Measurements from ENCODE around the gene DNAJC15.
A peak's percentile ranks its signal among the peaks of the same experiment; 100 is the strongest.
"Not testable (repeated sequence)": the region's sequence is repeated elsewhere in the genome, so short reads cannot be mapped to it uniquely, and the experiment has no call there.

The DNAJC15 gene

DNA sequence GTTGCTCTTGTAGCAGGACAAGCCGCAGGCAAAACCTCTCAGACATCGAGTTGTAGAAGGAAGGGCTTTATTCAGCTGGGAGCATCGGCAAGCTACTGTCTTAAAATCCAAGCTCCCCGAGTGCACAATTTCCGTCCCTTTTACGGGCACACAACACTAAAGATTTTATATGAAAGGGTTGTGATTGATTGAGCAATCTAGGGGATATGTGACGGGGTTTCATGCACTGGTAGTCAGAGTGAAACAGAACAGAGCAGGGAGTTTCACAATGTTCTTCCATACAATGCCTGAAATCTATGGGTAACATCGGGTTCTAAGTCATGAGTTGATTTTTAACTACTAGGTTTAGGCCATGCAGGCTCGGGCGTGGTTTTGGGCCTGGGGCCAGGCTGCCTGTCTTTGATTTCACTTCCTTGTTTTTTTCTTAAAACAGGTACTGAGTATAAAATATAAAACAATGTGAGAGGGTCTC lies 22.0 kb downstream of the DNAJC15 start:
- not testable (repeated sequence) for DNase-seq (ENCODE audit: low read depth)

DNA sequence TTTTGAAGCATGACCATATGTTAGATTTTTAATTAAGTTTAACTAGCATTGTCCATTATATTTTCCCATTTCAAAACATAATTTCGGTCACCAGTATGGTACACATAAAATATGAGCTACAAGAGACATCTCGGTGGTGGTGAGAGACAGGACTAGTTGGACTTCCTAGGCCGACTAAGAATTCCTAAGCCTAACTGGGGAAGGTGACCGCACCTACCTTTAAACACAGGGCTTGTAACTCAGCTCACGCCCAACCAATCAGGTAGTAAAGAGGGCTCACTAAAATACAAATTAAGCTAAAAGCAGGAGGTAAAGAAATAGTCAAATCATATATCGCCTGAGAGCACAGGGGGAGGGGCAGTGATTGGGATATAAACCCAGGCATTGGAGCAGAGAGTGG lies 22.9 kb downstream of the DNAJC15 start:
- no peak for DNase-seq (ENCODE audit: low read depth)

DNA sequence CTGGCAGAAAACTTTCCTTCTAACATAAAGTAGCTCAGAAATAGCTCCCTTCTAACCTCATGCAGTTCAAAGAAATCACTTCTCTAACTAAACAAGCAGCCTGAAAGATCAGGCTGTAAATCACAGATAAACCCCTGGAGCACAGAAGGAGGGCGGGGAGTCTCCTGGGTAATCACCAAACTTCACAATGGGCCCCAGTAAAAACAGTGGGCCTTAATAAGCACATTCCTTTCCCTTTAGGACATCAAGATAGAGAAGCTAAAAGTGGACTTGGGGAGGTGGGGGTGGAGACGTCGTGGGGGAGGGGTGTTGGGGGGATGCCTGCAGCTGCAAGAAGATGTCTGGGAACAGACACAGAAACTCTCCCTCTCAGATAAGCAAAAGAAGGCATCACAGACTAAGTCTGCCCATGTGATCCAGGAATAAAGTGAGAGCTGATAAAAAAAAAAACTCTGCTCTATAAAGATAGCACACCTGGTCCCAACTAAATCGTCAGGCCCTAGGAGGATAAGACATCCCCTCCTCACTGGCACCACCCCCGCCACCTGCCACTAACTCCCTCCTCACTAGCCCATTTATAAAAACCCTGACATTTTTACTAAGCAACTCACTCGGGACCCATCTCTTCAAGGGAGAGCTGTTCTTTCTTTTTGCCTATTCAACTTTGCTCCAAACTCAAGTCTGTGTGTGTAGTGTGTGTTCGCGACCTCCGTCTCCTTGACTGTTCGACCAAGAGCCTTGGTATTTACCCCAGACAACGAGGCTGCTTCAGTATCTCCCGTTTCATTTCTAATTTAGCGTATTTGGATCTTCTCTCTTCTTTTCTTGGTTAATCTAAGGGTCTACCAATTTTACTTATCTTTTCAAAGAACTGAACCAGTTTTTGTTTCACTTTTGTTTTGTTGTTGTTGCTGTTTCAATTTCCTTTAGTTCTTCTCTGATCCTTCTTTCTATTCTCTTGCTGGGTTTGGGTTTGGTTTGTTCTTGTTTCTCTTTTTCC lies 31.7 kb downstream of the DNAJC15 start:
- peak; percentile 29 for DNase-seq (ENCODE audit: low read depth)

DNA sequence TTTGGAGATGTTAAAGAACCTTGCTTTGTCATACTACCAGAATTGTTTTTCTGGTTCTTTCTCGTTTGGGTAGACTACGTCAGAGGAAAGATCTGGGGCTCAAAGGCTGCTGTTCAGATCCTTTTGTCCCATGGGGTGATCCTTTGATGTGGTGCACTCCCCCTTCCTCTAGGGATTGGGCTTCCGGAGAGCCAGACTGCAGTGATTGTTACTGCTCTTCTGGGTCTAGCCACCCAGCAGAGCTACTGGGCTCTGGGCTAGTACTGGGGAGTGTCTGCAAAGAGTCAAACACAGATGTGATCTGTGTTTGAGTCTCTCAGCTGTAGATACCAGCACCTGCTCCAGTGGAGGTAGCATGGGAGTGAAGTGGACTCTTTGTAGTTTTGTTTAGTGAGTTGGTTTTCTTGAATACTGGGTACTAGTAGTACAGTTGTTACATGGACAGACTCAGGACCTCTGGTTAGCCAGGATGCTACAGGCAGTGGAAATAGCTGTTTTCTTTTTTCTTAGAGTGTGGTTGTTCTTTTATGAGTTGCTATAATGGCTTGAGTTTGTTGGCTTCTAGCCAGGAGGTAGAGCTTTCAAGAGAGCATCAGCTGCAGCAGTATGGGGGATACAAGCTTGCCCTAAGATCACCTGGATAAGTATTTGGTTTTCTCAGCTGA lies 34.4 kb downstream of the DNAJC15 start:
- peak; percentile 31 for DNase-seq (ENCODE audit: low read depth)

DNA sequence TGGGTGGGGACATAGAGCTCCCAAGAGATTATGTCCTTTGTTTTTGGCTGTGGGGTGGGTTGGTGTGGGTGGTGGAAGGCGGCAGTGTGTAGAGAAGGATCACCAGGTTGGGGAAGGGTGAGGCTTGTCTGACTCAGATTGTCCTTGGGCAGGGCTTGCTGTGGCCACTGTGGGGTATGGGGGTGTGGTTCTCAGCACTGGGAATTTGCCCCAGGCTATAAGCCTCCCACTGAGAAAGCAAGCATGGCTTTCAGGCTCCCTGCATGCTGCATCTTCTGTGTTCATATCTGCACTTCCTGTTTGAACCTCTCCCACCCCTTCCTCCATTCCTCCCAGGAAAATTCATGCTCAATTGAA lies 34.9 kb downstream of the DNAJC15 start:
- DNase-seq (ENCODE audit: low read depth): peak; percentile 49

DNA sequence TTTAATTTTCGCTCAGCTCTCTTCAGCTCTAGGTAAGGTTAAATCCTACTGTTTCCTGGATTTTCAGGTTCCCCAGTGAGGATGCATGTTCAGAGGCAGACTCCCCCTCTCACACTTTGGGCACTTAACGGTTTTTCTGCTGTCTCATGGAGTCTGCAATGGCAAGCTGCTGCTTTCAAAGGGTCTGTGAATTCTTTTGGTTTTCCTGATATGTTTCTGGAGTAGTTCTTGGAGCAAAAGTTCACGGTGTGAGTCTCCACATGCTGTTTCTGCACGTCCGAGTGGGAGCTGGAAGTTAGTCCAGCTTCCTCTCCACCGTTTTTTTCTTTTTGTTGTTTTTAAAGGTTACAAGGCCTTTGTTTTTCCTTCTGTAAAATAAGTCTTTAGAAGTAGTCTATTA lies 35.4 kb downstream of the DNAJC15 start:
- DNase-seq (ENCODE audit: low read depth): no peak

DNA sequence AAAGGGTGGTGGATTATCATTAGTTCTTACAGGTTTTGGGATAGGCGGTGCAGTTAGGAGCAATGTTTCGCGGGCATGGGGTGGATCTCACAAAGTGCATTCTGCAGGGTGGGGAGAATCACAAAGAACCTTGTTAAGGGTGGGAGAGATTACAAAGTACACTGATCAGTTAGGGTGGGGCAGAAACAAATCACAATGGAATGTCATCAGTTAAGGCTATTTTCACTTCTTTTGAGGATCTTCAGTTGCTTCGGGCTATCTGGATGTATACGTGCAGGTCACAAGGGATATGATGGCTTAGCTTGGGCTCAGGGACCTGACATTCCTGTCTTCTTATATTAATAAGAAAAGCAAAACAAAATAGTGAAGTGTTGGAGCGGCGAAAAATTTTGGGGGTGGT lies 36.4 kb downstream of the DNAJC15 start:
- not testable (repeated sequence) for DNase-seq (ENCODE audit: low read depth)

DNA sequence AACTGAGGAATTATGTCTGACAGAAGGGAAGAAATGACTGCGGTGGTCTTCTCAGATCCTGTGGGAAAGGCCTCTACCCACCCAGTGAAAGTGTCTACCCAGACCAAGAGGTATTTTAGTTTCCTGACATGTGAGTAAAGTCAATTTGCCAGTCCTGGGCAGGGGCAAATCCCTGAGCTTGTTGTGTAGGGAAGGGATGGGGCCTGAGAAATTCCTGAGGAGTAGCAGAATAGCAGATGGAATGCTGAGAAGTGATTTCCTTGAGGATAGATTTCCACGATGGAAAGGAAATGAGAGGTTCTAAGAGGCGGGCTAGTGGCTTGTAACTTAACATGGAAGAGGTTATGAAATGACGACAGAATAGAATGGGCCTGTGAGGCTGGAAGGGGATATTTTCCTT lies 37.4 kb downstream of the DNAJC15 start:
- DNase-seq (ENCODE audit: low read depth): not testable (repeated sequence)

DNA sequence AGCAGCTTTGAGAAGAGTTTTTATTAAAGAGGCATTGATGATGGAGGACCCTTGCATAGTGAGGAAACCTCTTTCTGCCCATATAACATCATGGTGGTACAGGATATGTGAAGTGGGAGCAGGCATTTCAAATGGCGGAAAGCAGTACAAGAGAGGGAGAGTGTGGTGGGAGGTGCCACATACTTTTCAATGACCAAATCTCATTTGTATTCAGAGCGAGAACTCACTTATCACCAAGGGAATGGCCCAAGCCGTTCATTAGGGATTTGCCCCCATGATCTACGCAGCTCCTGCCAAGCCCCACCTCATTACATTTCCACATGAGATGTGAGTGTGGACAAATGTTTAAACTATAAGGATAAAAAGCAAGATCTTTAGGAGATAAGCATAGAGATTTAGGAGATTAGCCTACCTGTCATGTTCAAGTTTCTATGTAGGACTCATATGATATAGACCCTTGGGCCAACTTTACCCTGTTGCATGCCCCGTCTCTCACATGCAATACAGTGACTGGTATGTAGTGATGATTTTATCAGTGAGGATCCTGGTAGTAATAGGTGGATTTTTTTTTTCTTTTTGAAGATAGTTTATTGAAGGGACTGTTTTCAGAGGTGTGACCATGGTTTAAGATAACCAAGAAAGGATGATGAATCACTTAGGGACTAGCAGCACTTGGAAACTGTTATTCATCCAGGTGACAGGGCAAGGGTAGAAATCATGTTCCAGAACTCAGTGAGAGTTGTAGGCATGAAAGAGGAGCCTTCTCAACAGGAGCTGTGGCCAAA lies 38.3 kb downstream of the DNAJC15 start:
- no peak for DNase-seq (ENCODE audit: low read depth)

DNA sequence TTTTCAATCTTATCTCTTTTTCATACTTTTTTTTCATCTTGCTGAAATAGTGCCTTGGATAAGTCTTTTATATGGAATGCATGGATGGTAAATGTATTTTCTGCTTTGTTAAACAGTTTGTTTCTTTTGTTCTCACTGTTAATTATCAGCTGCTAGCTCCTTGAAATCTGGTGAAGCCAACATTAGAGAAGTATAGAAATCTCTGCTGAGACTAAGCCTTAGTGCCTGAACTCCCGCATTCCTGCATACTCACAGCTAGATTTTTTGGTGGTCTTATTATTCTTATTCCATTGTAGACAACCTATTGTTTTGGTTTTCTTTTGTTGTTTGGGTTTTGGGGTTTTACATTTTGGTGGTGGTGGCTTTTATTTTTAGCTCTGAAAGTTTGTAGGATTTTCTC lies 48.4 kb downstream of the DNAJC15 start:
- DNase-seq (ENCODE audit: low read depth): no peak

DNA sequence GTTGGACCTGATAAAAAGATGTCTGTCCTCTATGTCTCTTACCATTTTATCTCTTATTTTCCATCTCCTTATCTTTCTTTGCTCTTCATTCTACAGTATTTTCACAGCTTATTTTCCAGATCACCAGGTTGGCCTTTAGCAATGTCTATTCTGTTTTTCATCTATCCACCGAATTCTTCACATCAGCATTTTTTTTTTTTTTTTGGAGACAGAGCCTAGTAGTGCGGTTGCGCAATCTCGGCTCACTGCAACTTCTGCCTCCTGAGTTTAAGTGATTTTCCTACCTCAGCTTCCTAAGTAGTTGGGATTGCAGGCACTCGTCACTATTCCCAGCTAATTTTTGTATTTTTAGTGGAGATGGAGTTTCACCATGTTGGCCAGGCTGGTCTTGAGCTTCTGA lies 49.0 kb downstream of the DNAJC15 start:
- no peak for DNase-seq (ENCODE audit: low read depth)

DNA sequence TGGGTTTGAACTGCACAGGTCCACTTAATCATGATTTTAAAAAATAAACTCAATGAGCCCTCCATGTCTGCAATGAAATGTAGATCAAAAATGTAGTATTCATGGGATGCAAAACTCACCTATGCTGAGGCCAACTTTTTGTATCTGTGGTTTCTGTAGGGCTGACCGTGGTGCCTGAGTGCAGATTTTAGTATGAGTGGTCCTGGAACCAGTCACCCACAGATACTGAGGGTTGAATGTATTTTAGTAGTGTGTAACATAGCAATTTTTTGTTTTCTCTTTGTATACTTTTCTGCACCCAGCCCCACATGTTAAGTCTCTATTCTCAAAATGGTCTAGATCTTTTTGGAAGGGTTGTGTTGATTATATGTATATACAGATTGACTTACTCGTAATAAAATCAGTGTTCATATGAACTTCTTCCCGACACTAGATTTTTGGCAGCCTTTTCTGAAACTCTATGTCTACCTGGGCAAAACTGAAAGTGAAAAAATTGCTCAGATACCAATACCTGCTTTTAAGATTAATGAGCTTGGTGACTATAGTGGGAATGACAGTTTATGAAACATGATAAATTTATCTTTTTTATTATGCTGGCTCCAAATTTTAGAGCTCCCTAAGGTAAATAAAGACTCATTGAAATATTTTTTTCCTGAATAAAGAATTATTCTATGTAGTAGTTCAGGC lies 51.6 kb downstream of the DNAJC15 start:
- no peak for DNase-seq (ENCODE audit: low read depth)

DNA sequence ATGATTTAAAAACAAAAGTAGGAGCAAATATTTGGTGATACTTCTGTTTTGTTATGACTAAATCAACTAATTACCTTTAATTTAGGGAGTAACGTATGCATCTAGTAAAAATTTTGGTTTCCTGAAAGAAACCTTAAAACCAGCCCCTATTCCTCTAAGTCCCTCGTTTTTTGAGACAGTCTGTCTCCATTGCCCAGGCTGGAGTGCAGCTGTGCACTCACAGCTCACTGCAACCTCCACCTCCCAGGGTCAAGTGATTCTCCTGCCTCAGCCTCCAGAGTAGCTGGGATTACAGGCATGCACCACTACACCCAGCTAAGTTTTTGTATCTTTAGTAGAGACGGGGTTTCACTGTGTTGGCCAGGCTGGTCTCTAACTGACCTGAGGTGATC lies 52.1 kb downstream of the DNAJC15 start:
- DNase-seq (ENCODE audit: low read depth): not testable (repeated sequence)

DNA sequence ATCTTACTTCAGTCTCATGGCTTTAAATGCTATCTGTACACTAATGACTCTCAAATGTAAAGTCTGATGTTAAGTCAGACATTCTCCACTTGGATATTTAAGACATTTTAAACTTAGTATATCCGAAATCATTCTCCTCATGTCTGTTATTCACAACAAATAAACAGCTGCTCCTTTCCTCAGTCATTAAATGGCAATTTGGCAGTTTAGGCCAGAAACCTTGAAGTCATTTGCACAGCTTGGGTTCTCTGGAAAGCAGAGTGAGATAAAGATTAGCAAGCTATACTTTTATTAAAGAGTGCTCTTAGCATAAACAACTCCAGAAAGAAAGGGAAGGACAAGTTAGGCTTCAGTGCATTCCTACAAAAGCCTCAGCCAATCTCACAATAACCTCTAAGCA lies 53.7 kb downstream of the DNAJC15 start:
- DNase-seq (ENCODE audit: low read depth): no peak

DNA sequence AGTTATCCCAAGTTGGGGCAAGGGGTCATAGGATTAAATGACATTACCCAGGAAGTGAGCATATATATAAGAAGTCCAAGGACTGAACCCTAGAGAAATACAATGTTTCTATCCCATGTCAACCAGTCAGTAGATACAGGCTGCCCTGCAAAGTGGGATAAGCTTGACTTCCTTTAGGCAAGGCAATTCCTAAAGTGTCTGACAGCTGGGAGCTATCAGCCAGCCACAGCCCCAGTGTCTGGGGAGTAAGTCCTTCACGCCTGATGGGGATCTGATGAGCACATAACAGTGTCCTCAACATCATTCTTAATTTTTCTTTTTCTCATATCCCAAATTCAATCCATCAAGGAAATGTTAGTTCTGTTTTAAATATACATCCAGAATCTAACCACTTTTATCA lies 54.1 kb downstream of the DNAJC15 start:
- no peak for DNase-seq (ENCODE audit: low read depth)

DNA sequence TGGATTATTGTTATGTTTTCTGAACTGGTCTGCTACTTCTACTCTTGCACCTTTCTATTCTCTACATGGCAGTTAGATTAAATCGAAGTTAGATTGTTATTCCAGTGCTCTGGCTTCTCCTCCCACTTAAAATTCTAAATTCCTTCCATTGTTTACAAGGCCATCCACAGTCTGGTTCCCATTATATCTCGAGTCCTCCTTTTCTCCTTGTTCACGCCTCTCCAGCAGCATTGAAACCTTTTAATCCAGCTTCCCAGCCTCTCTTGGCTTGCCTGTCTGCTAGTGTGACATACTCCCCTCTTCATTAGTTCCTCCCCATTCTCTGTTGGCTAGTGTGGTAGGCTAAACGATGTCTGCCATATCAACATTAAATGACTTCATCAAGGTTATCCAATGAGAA lies 54.5 kb downstream of the DNAJC15 start:
- DNase-seq (ENCODE audit: low read depth): no peak

DNA sequence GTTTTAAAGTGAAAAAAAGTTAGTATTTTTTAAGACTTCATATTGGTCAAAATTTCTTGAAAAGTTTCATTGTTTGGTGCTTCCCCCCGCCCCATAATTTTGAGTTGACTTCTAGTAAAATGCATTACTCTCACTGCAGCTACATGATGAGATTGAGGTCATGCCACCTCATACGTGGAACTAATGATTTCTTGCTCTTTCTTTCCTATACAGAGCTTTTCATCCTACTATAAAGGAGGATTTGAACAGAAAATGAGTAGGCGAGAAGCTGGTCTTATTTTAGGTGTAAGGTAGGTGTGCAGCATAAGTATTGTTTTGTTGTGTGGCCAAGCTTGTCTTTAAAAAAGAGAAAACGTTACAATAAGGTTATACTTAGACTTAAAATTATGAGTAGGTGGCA lies 55.0 kb downstream of the DNAJC15 start:
- no peak for DNase-seq (ENCODE audit: low read depth)

DNA sequence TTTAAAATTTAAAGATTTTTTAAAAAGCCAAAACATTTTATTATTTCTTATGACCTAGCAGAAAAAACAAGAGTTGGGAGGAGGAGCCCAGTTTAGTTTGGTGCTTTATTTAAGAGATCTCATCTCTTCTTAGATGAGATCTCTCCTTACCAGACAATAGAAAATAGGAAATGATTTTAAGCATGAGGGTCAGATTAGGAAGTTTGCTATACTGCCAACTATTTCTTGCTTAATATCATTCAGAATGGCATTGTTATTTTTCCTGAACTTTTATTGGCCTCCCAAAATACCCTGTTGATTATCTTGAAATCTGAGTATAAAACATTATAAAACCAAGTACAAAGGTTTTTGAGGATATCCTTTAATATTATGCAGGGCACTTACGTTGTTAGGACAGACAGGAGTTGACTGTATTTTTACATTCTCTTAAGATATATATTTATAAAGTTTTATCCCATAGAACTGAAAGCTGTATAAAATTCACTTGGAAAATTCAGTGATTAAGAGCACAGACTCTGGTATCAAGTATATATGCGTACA lies 56.1 kb downstream of the DNAJC15 start:
- DNase-seq (ENCODE audit: low read depth): no peak

DNA sequence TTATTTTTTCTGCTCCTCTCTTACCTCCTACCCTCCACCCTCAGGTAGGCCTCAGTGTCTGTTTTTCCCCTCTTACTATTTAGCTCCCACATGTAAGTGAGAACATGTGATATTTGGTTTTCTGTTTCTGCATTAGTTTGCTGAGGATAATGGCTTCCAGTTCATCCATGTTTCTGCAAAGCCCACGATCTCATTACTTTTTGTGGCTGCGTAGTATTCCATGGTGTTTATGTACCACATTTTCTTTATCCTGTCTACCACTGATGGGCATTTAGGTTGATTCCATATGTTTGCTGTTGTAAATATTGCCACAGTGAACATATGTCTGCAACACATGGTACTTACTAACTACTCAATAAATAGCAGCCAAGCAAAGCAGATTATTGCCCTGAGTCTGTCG lies 56.8 kb downstream of the DNAJC15 start:
- no peak for DNase-seq (ENCODE audit: low read depth)

DNA sequence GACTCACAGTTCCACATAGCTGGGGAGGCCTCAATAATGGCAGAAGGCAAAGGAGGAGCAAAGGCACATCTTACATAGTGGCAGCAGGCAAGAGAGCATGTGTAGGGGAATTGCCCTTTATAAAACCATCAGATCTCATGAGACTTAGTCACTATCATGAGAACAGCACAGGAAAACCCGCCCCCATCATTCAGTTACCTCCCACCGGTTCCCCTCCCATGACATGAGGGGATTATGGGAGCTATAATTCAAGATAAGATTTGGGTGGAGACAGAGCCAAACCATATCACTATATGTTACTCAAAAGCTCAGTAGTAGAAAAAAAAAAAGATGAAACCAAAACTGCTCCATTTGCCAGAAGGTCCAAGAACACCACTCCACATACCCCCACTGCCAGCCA lies 58.5 kb downstream of the DNAJC15 start:
- DNase-seq (ENCODE audit: low read depth): no peak

DNA sequence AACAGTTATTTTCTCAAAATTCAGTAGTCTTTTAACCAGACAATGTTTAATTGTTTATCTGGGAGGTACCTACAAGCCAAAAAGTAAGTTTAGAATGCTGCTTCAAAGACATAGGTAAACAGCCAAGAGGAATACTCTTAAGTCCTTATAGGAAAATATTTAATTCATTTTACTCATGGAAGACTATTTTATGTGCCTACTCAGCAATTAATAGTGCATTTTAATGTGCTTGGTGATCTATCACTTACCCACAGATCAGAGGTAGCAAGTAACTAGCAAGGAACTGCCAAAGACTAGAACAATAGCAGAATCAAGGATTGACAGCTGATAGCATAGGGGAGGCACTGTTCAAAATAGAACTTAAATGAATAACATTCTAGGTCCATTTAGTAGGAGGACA lies 60.4 kb downstream of the DNAJC15 start:
- DNase-seq (ENCODE audit: low read depth): no peak

DNA sequence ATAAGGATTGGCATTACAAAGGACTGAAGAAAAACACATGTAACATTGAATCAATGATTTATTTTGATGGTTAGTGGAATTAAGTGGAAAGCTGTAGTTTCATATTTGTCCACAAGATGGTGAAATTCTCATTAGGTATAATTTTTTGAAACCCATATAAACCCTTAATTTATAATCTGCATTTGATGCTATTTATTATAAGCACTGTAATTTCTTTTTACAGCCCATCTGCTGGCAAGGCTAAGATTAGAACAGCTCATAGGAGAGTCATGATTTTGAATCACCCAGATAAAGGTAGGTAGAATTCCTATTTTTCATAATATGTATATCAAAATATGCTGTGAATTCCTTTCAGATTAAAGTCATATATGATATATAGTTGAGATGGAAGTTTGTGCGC lies 62.2 kb downstream of the DNAJC15 start:
- DNase-seq (ENCODE audit: low read depth): no peak
